ENCODE data around the gene DGKA.
A peak's percentile ranks its signal among the peaks of the same experiment; 100 is the strongest.

DGKA gene

DNA sequence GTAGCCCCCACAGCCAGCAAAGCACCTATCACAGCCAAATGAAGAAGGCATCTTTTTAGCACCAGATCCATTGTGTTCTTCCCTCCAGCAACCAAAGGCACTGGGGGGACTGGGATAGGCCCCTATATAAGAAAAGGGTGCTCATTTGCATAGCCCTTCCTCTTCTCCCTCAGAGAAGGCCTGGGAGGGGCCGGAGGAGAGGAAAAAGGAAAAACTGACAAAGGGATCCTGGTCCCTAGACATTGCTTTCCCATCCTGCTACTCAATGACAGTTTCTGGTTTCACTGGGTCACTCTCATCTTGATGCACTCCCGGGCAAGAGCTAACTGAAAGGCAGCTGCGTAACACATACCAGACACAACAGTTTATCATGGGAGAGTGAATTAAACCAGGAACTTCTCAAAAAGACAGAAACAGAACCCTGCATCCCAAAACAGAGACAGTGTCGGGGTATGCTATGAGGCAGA is 35.0 kb downstream of the DGKA start, which contains the start of gene PMEL:
Gene PMEL, minus strand, starts transcription at position 102 of the 467 bp plus-strand sequence. Its CDS starts 31 bp downstream, at position 71.
- no peak for DNase-seq (ENCODE audit: low read depth, low spot score)
- TF ChIP-seq, protein P1, sequence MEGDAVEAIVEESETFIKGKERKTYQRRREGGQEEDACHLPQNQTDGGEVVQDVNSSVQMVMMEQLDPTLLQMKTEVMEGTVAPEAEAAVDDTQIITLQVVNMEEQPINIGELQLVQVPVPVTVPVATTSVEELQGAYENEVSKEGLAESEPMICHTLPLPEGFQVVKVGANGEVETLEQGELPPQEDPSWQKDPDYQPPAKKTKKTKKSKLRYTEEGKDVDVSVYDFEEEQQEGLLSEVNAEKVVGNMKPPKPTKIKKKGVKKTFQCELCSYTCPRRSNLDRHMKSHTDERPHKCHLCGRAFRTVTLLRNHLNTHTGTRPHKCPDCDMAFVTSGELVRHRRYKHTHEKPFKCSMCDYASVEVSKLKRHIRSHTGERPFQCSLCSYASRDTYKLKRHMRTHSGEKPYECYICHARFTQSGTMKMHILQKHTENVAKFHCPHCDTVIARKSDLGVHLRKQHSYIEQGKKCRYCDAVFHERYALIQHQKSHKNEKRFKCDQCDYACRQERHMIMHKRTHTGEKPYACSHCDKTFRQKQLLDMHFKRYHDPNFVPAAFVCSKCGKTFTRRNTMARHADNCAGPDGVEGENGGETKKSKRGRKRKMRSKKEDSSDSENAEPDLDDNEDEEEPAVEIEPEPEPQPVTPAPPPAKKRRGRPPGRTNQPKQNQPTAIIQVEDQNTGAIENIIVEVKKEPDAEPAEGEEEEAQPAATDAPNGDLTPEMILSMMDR (IDR thresholded peaks at IDR 0.05; ENCODE audit: low read depth, low read length): no peak
- in situ Hi-C loops (cut with HindIII; ENCODE audit: low sequenced_read_pairs): no loop called here
- peak within 1 kb of the TSS; percentile 90 for H3K4me3 ChIP-seq (ENCODE audit: low read depth, low read length)

DNA sequence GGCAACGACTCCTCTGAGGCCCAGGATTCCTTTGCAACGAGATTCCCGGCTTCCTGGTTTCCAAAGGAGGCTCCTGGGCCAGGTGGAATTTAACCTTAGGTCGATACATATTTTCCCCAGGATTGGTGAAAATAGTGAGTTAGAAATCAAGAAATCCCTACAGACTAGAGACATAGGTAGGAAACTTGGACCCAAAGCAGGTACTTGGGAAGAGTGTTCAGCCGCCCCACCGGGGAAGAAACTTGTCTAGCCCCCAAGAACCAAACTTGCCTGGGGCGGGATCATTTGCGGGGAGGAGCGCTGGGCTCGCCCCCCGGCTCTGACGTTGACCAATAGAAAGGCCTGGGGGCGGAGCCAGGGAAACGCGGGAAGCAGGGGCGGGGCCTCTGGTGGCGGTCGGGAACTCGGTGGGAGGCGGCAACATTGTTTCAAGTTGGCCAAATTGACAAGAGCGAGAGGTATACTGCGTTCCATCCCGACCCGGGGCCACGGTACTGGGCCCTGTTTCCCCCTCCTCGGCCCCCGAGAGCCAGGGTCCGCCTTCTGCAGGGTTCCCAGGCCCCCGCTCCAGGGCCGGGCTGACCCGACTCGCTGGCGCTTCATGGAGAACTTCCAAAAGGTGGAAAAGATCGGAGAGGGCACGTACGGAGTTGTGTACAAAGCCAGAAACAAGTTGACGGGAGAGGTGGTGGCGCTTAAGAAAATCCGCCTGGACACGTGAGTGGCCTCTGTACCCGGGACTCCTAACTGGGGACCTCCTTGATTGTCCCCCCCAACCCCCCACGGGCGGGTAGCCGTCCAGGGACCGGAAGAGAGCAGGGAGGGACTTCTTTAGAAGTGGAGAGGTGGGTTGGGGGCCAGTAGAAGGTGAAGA is 35.7 kb downstream of the DGKA start, which contains the start of gene CDK2:
Gene CDK2, plus strand, starts transcription at position 423 of the 874 bp plus-strand sequence. Its CDS starts 179 bp downstream, at position 602.
- H3K4me3 ChIP-seq (ENCODE audit: low read depth, low read length): peak within 1 kb of the TSS; percentile 90
- peak; percentile 79 for DNase-seq (ENCODE audit: low read depth, low spot score)
- in situ Hi-C loops (cut with HindIII; ENCODE audit: low sequenced_read_pairs): no loop called here
- TF ChIP-seq, protein P1 (IDR thresholded peaks at IDR 0.05; ENCODE audit: low read depth, low read length): no peak

DNA sequence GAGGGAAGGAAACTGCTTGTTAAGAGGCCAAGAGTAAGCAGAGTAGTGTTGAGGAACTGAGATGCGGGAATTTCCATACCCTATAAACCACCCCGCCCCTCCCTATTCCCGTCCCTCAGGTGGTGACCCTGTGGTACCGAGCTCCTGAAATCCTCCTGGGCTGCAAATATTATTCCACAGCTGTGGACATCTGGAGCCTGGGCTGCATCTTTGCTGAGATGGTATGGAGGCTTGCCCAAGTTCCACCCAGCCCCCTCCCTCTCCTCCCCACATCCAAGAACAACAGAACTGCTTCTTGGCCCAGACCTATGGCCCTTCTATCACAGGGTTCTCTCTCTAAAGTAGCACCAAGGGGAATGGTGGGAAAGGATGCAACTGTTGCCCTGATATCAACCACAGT is 38.4 kb downstream of the DGKA start:
- DNase-seq (ENCODE audit: low read depth, low spot score): no peak
- in situ Hi-C loops (cut with HindIII; ENCODE audit: low sequenced_read_pairs): no loop called here
- TF ChIP-seq, protein P1 (IDR thresholded peaks at IDR 0.05; ENCODE audit: low read depth, low read length): no peak

DNA sequence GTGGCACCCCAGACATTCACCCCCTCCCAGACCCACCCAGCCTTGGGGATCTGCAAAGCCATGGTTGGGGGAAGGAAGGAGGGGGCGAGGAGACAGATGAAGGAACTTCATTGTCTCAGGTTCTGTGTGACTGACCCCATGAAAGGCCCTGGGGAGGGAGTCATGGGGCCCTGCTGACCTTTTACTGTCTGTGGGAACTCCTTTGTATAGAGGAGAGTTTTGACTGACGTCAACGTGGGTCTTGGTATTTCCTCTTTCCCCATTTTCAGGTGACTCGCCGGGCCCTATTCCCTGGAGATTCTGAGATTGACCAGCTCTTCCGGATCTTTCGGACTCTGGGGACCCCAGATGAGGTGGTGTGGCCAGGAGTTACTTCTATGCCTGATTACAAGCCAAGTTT is 39.8 kb downstream of the DGKA start:
- no peak overlapping the region for H3K4me3 ChIP-seq (ENCODE audit: low read depth, low read length)
- in situ Hi-C loops (cut with HindIII; ENCODE audit: low sequenced_read_pairs): no loop called here
- TF ChIP-seq, protein P1 (IDR thresholded peaks at IDR 0.05; ENCODE audit: low read depth, low read length): no peak
- DNase-seq (ENCODE audit: low read depth, low spot score): no peak

More for the DNA sequence above, 38.4 kb downstream of the DGKA start:
- H3K4me3 ChIP-seq (ENCODE audit: low read depth, low read length): no peak overlapping the region

DNA sequence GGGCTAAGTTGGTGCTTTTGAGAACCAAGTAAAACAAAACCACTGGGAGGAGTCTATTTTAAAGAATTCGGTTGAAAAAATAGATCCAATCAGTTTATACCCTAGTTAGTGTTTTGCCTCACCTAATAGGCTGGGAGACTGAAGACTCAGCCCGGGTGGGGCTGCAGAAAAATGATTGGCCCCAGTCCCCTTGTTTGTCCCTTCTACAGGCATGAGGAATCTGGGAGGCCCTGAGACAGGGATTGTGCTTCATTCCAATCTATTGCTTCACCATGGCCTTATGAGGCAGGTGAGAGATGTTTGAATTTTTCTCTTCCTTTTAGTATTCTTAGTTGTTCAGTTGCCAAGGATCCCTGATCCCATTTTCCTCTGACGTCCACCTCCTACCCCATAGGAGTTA is 41.1 kb downstream of the DGKA start:
- in situ Hi-C loops (cut with HindIII; ENCODE audit: low sequenced_read_pairs): no loop called here
- peak; percentile 36 for DNase-seq (ENCODE audit: low read depth, low spot score)
- TF ChIP-seq, protein P1 (IDR thresholded peaks at IDR 0.05; ENCODE audit: low read depth, low read length): no peak
- H3K4me3 ChIP-seq (ENCODE audit: low read depth, low read length): no peak overlapping the region

DNA sequence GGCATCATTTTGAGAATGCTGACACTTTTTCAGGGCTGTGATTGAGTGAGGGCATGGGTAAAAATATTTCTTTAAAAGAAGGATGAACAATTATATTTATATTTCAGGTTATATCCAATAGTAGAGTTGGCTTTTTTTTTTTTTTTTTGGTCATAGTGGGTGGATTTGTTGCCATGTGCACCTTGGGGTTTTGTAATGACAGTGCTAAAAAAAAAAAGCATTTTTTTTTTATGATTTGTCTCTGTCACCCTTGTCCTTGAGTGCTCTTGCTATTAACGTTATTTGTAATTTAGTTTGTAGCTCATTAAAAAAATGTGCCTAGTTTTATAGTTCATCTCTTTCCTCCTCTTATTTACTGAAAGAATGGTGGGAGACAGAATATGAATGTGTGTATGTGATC is 41.5 kb downstream of the DGKA start:
- TF ChIP-seq, protein P1 (IDR thresholded peaks at IDR 0.05; ENCODE audit: low read depth, low read length): no peak
- peak overlapping the region; percentile 68 for H3K4me3 ChIP-seq (ENCODE audit: low read depth, low read length)
- no peak for DNase-seq (ENCODE audit: low read depth, low spot score)
- in situ Hi-C loops (cut with HindIII; ENCODE audit: low sequenced_read_pairs): no loop called here

Measured in astrocyte of the spinal cord (primary cell).